ENCODE results near the gene NFIC.

The NFIC gene

DNA sequence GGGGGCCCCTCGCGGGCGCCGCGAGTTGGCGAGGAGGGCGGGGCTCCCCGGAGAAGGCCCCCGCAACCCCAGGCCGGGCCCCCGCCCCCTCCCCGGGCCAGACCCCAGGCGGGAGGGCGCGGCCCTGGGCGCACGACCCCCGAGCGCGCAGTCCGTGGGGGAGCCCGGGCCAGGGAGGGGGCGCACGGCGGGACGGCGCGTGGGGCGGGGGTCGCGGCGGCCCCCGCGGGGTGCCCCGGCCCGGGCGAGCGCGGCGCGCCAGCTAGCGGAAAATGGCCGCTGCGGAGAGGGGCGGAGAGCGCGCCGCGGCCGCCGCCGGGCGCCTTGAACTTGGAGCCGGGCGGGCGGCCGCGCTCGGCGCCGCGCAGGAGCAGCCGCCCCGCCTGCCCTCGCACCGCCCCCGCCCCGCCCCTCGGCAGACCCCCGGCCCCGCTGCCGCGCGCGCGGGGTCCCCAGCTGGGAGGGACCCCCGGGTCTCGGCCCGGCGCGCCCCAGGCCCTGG is 6.4 kb upstream of the NFIC start:
- no peak for DNase-seq

DNA sequence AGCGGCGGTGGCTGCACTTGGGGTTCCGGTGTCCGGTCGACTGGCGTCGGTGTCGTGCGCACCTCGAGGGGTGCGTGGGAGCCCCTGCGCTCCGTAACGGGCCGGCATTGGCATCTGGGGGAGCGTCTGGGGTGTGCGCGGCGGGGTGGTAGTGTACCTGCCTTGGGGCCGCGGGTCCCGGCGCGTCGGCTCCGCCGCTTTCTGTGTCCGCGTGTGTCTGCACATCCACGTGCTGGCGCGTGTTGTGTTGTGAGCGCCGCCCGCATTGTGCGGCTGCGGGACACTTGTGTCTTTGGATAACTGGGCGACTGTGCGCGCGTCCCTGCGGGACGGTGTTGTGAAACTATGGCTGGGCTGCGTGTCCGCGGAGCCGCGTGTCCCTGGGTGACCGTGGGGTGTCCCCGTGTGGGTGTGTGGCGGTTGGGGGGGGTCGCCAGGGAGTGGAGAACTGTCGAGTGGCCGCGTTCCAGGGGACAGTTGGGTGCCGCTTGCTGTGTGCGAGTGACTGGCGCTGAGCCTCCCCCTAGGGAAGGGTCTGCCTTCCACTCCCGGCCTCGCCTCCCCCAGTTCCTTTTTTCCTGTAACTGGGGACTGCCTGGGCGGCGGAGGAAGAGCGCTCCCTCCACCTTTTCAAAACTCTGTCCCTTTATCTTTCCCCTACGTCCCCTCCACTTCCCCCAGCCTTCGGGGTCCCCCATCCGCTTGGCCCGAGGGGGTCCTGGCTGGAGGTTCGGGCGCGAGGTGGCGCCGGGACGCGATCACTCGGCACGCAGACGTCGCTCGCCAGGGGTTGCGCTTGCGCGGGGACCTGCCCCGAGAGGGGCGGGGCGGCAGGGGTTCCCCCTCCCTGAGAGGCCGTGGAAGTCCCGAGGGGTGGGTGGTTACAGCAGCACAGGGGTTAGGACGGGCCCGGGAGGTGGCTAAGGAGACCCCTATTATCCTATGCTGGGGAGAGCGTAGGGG is 5.7 kb upstream of the NFIC start:
- peak in 1 of 2 donors; percentile 73 for DNase-seq

DNA sequence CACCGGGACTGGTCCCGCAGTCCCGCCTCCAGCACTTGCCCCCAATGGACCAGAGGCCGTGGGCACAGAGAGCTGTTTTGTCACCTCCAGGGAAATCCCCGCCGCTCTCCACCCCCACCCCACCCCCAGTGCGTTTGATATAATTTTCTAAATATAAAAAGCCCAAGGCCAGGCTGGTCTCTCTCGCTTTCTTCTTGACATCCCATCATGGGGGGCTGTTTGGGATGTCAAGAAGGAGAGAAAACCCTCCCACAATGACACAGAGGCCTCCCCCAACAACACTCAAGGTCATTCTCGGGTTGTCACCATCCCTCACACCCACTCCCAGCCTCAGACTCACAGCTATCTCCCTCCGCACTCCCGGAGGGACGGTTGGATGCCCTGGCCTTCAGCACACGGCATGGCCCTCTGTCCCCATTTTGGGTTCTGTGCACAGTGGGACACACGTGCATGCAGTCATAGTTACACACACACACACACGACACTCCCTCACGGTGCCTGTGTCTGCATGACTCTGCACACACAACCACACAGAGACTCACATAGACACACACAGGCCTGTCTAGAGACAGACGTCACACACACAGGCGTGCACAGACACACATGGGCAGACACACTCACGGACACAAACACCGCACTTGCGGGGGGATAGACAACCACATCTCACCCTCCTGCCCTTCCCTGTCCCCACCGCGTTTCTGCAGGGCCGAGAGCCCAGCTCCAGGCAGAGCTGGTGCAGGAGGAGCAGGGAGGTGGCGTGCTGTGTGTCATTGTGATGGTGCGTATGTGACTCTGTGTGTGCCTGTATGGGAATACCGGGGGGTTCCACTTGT is 4.8 kb upstream of the NFIC start:
- no peak for DNase-seq

DNA sequence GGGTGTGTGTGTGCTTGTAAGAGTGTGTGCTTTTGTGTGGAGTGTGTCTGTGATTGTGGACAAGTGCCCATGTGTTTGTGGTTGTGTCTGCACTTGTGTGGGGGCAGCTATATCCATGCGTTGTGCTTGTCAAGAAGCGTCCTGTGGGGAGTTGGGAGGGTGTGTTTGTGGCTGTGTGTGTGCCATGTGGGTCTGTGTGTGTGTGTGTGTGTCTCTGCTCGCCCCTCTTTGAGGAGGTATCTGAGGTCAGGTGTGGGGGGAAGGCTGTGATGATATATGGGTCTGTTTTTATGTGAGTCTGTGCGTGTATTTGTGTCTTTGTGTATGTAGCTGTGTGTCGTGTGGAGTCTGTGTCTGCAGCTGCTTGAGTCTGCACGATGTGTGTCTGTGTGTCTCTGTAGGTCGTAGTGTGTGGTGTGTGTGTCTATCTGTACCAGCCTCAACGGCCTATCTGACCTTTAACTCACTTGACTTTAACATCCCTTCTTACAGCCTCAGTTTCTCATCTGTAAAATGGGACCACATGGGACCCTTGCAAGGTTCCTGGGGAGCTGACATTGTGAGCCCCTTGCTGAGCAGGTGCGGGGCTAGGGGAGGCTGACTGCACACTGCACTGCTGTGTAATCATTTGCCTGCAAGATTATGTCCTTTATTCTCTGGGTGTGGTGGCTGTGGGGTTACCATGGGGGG is 4.0 kb upstream of the NFIC start:
- DNase-seq: no peak

DNA sequence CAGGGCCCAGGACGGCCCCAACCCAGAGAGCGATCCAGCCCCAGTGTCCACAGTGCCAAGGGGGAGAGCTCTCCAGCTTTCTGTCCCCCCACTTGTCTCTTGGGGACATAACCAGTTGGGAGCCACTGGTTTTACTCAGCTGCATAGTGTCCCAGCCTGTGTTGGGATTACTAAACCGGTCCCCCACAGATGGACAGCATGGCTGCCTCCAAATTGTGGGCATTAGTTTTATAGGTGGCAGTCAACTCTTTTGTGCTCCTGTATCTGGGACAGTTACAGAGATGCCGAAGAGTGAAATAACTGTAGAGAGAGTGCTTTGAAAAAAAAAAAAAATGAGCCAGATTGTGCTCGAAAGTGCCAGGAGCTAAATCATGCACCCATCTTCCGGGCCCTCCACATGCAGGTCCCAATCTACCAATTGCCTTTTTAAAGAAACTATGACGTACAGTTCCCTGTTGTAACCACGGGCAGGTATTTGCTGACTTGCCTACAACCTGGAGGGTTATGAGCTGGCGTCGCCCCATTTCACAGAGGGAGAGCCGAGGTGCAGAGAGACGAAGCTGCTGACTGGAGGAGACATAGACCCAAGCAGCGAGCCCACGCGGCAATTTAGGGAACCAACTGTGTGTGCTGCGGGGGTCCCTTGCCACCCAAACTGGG is 2.4 kb upstream of the NFIC start:
- no peak for DNase-seq

DNA sequence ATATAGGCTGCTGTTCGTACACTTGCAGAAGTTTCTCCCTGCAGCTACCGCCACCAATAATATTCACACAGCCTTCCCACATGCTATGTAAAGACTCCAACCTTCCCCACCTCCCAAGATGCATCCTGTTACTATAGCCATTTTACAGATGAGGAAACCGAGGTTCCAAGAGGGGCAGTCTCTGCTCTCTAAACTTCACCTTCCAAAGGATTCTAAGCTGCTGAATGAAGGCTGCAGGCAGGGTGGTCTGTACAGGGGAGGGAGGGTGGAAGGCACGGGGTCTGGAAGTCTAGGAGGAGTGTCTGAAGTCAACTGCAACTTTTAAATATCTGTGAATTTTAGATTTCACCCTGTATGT is 1.9 kb upstream of the NFIC start:
- no peak for DNase-seq

- no peak for DNase-seq
Observed at GRCh38 chr19:3365093-3365835, 1.1 kb upstream of the NFIC start.

DNA sequence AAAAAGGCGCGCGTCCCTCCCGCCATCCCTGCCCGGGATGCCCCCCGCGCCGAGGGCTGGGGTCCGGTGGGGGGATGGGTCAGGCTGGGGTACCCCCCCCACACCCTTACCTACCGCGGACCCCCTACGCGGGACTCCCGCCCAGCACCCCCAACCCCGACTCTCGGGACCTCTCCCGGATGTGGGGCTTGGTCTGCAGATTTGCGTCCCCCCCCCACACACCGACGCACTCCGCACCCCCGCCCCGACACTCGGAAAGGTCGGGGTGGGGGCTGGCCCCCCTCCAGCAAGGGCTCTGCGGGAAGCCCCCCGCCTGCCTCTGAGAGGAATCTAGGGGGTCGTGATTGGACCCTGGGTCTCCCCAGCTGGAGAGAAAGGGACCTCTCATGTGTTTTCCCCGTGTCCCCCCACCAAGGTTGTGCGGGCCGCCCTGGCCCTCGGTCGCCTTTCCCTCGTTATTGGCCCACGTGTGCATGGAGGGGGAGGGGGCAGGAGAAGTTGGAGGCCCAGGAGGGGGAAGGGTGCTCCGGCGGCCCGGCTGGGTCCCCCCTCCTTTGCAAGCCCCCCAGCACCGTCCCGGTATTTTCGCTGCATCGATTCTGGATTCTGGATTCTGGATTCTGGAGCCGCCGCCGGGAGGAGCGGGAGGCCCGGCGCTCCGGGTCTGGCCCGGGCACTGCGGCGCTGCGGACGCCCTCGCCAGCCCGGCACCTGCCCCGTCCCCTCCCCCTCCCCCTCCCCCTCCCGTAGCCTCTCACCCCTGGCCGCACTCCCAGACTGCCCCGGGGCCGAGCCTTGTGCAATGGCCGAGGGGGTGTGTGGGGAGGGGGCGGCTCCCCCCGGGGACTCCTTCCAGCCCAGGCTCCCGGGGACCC is 607 bp downstream of the NFIC start:
- DNase-seq: peak in 1 of 2 donors; percentile 39

- no peak for DNase-seq
Observed at GRCh38 chr19:3367628-3368440, 1.5 kb downstream of the NFIC start.

DNA sequence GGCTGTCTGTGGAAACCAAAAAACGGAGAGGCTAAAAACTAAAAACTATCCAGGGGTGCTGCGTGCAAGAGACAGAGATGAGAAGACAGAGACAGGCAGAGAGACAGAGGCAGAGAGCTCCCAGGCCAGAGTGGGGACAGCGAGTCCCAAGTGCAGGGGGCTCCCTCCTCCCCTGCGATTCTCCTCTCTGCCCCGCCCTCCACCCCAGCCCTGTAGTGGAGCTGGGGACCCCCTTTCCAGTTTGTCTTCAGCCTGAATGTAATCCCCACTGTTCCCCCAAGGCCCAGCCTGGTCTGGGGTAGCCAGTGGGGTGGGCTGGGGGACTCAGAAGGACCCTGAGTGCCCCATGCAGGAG is 2.0 kb downstream of the NFIC start:
- DNase-seq: no peak

GRCh38 chr19:3368848-3369336 is 2.5 kb downstream of the NFIC start:
- no peak for DNase-seq

- peak in 1 of 2 donors; percentile 42 for DNase-seq
Observed at GRCh38 chr19:3369337-3370213, 3.2 kb downstream of the NFIC start.

- no peak for DNase-seq
Observed at GRCh38 chr19:3370214-3370720, 3.9 kb downstream of the NFIC start.

- no peak for DNase-seq
Observed at GRCh38 chr19:3370728-3371591, 4.6 kb downstream of the NFIC start.

DNA sequence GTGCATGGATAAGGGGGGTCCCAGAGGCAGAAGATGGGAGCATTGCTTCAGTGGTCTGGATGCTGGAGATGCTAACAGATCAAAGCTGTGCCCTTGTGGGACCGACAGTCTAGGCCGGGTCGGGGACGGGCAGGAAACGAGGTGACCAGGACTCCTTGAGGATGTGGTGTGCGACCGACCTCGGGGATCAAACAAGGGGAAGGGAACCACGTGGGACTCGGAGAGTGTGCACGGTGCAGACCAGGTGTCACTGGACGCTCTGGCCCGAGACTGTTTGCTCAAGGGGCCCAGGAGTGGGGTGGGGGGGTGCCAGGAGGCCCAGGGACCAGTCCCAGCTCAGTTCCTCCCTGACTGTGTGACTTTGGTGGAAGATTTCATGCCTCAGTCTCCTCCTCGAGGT is 6.0 kb downstream of the NFIC start:
- DNase-seq: no peak

DNA sequence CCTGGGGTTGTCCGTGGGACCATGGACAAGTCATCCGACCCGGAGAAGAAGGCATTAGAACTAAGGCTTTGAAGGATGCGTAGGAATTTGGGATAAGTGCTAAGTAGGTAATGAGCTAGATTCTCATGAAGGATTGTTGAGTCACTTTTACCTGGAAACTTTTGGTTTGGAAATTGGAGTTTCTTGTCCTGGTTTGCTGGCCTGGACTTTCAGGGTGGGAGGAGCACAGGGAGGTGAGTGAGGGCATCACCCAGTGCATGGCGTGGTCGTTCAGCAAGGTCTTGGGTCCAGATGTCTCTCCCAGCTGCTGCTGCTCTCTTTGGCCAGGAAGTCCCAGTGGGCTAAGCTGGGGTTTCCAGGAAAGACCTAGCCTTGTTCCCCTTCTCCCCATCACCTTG is 7.6 kb downstream of the NFIC start:
- DNase-seq: no peak

DNA sequence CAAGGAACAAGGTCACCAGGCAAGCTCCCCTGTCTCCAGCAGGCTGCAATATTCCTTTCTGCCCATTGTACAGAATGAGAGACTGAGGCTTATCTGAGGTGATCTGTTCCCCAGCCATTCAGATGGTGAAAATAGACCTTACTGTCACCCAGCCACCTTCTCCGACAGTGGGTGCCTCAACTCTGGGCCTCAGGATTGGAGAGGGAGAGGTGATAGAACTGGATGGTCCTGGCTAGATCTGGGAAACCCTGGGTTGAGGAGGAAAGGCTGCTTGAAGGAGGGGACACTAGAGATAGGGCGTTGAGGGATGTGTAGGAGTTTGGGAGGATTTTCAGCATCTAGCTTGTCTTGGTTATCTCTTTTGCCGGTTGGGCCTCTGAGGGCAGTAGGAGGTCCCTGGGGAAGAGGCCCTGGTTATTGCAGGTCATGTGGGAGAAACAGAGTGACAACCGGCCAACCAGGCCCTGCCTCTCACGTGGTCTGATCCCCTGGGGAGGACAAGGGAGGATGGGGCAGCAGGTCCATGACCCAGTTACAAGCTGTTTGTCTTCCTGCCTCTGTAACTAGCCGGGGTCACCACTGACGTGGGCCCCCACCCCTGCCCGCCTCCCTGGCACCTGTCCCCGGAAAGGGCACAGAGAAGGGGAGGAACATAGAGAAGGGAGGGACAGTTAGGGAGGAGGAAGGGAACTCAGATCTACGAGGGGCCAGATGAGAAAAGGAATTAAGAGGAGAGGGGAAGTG is 8.2 kb downstream of the NFIC start:
- no peak for DNase-seq

Data from hippocampal formation (tissue), 2 donors.